Left lobe of liver (tissue), 2 donors: ENCODE results near the gene JADE1. TPM values are rescaled to one million over a fixed set of nuclear protein-coding genes. Genes with fewer than 3 reads are reported as not detected.

Experiments
- ATAC-seq: fragments of 200-7000 bp; cut with Tn5 transposase; one replicate; pipeline ENCODE4 v1.9.1; 2020; ENCODE audit warnings: mild to moderate bottlenecking, moderate library complexity
- DNase-seq: peaks from one replicate; pipeline ENCODE4 v3.0.0-alpha.2; 2020; ENCODE audit warnings: low spot score
- total RNA-seq: library from RNA; stranded (reverse); gene quantifications from one replicate; pipeline ENCODE4 v1.2.1, GENCODE V29; 2021
- donor health status: DM: no; HTN: no; CAD: no; lungs with moderate emphysema.
- donor health status: DM: no; HTN: yes; CAD: no.

JADE1 gene
- 12.8 TPM for total RNA-seq

- DNase-seq, result peak; percentile 92
- peak; percentile 65 for ATAC-seq
Measured at GRCh38 chr4:128809477-128810330, at the start of gene JADE1. TSS of gene JADE1 (plus strand) at chr4:128809700. CDS start at chr4:128831759, 22,059 bp downstream.

GRCh38 chr4:128766781-128767180, 42.7 kb upstream of the JADE1 start:
- DNase-seq (no peak), ATAC-seq (no peak)

- DNase-seq (no peak), ATAC-seq (no peak)
Measured at GRCh38 chr4:128768373-128768996, 41.0 kb upstream of the JADE1 start.

- DNase-seq (no peak), ATAC-seq (no peak)
Measured at GRCh38 chr4:128769011-128769410, 40.5 kb upstream of the JADE1 start.

- no peak for ATAC-seq
Measured at GRCh38 chr4:128770807-128771206, 38.7 kb upstream of the JADE1 start.

GRCh38 chr4:128775477-128775876, 34.0 kb upstream of the JADE1 start:
- ATAC-seq, result no peak
- DNase-seq, result no peak

More at GRCh38 chr4:128770807-128771206, 38.7 kb upstream of the JADE1 start:
- no peak for DNase-seq

GRCh38 chr4:128775916-128776315, 33.6 kb upstream of the JADE1 start:
- no peak for ATAC-seq
- no peak for DNase-seq

- DNase-seq (no peak), ATAC-seq (no peak)
Measured at GRCh38 chr4:128776794-128777216, 32.7 kb upstream of the JADE1 start.

GRCh38 chr4:128780688-128781087, 28.8 kb upstream of the JADE1 start:
- no peak for DNase-seq
- ATAC-seq, result no peak

- ATAC-seq (peak; percentile 97), DNase-seq (peak; percentile 73)
Measured at GRCh38 chr4:128782076-128782715, 27.3 kb upstream of the JADE1 start.

GRCh38 chr4:128782875-128783614, 26.5 kb upstream of the JADE1 start:
- ATAC-seq, result peak; percentile 80
- DNase-seq, result peak; percentile 51

- no peak for DNase-seq
- no peak for ATAC-seq
Measured at GRCh38 chr4:128787509-128788311, 21.8 kb upstream of the JADE1 start.

- peak; percentile 93 for ATAC-seq
Measured at GRCh38 chr4:128793859-128794672, 15.4 kb upstream of the JADE1 start.

GRCh38 chr4:128796934-128797333, 12.6 kb upstream of the JADE1 start:
- DNase-seq, result no peak
- peak; percentile 44 for ATAC-seq

More at GRCh38 chr4:128793859-128794672, 15.4 kb upstream of the JADE1 start:
- peak; percentile 62 for DNase-seq

- DNase-seq, result no peak
- no peak for ATAC-seq
Measured at GRCh38 chr4:128800284-128800683, 9.2 kb upstream of the JADE1 start.

- ATAC-seq (no peak), DNase-seq (no peak)
Measured at GRCh38 chr4:128800701-128801284, 8.7 kb upstream of the JADE1 start.

GRCh38 chr4:128802680-128803628, 6.5 kb upstream of the JADE1 start:
- DNase-seq (no peak), ATAC-seq (no peak)

- ATAC-seq, result no peak
- no peak for DNase-seq
Measured at GRCh38 chr4:128803783-128804182, 5.7 kb upstream of the JADE1 start.
